Stimulated activated CD8-positive, alpha-beta memory T cell treated with anti-CD3 and anti-CD28 coated beads, Interleukin-4, amount 100 ng/mL, for 1 hour (primary cell): ENCODE measurements around the gene LST1.
A peak's percentile ranks its signal among the peaks of the same experiment; 100 is the strongest.
"Not testable (repeated sequence)": the region's sequence is repeated elsewhere in the genome, so short reads cannot be mapped to it uniquely, and the experiment has no call there.

Source experiments
- DNase-seq, 2 donors: peaks; one replicate each; pipeline ENCODE4 v3.0.0-alpha.2; 2020; ENCODE audit warnings: low read depth in 2 of 2, low spot score in 1 of 2

The LST1 gene

DNA sequence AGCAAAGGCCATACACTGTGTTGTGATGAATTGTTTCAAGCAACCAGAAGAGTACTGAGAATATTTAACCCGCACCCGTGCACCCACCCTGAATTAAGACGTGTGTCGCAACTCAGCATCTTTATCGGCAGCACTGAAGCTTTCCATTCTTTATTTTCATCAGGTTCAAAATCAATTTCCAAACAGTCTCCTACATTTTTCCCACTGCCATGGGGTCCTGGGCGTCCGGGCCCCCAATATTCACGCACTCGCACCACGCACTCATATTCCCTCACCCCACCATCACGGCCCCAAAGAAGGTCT lies 5.7 kb upstream of the LST1 start:
- no peak for DNase-seq

- peak; percentile 81 to 83 for DNase-seq
Measured at GRCh38 chr6:31580807-31581433, 5.2 kb upstream of the LST1 start.

- no peak for DNase-seq
Measured at GRCh38 chr6:31581434-31582229, 4.4 kb upstream of the LST1 start.

- peak in 1 of 2 donors; percentile 49 for DNase-seq
Measured at GRCh38 chr6:31582230-31582643, 3.8 kb upstream of the LST1 start, which contains the start of gene LTB. Gene LTB (minus strand): TSS chr6:31582424. CDS start chr6:31582417, 7 bp downstream.

DNA sequence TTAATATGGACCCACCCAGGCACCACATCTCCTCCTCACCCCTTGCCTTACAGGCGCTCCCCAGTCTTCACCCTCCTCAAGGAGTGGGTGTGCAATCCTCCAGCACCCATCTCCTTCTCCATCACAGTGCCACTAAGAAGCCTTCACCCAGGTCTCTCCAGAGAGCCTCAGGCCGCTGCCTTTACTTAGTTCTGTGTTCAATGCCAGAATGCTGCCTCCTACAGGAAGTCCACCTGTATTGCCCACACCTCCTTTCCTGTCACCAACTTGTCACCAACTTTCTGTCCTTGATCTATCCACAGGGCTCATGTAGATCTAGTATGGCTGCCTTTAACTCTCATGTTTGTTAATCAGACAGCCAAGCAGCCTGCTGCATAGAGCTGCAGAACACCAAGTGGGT lies 586 bp upstream of the LST1 start:
- no peak for DNase-seq

DNA sequence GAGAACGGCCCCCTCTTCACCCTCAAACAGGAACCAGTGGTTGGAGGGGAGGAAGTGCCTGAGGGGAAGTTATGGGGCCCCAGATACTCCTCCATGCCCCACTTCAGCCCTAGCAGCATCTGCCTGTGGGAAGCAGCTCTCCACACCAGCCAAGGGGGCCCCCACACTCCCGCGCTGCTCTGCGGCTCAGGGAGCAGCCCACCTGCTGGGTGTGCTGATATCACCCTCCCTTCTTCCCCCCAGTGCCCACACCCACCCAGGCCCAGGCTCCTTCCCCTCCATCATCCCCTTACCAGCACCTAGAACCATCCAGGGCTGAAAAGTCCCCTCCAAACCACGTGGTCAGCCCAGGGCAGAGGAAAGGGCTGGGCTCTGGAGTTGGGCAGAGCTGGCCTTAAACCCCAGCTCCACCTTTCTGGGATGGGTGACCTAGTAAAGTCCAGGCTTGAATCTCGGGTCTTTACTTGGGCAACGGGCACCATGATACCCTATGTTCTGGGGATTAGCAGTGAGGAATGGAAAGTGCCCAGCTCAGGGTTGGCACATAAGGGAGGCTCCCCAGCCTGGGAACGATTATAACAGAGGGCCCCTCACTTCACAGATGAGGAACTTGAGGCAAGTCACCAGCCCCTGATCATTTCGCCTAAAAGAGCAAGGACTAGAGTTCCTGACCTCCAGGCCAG lies 663 bp downstream of the LST1 start:
- DNase-seq = no peak

DNA sequence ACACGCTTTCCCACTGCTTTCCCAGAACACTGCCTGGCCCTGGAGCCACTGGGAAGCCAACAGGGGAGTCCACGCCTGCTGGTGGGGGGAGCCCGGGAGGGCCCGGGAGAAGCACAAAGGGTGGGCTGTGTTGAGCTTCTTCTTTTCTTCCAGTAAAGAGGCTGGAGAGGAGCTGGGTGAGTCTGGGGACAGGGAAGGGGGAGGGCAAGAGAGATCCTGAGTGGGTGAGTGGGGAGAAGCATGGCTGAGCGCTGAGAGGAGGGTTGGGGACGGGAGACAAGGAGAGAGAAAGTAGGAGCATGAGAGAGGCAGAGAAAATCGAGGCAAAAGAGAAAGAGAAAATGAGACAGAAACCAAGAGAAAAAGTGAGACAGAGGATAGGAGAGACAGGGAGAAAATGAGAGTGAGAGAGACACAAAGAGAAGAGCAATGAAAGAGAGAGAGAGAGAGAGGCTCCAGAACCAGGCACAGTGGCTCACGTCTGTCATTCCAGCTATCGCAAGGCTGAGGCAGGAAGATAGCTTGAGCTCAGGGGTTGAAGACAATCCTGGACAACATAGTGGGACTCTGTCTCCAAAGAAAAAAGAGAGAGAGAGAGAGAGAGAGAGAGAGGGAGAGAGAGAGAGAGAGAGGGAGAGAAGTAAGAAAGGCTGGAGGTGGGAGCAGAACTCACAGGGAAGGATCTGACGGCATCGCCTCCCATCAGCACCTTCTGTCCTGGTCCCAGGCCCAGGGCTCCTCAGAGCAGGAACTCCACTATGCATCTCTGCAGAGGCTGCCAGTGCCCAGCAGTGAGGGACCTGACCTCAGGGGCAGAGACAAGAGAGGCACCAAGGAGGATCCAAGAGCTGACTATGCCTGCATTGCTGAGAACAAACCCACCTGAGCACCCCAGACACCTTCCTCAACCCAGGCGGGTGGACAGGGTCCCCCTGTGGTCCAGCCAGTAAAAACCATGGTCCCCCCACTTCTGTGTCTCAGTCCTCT lies 2.0 kb downstream of the LST1 start:
- no peak for DNase-seq

DNA sequence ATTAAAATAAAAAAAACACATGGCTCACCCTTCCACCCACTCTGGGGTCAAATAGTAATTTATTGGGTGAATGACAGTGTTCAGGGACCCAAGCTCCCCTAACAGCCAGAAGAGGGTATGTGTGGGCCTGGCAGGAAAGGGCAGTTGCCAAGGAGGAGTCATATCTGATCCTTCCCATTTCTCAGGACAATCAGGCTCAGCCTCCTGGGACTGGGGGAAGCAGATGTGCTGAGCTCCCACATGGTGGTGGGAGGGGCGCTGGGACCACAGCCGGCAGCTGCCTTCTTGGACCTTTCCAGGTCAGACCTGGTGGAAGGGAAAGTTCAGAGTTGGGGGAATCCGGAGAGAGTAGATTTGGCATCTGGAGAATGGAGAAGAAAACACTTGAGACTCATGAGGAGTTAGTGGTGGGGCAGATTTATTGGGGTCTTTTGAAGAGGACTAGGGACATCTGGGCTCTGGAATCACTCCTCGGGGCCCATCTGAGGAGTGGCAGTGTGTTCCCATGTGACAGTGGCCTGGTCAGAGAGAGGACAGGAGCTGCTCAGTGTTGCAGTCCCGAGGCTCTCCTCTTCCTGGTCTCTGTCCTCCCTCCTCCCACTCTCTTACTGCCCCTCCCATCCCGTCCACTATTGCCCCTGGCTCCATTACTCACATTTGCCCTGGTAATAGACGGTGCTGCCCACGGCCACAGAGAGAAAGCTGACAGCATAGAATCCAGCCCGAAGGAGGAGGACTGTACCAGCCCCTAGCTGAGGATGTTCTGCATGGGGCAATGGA lies 3.0 kb downstream of the LST1 start:
- no peak for DNase-seq

DNA sequence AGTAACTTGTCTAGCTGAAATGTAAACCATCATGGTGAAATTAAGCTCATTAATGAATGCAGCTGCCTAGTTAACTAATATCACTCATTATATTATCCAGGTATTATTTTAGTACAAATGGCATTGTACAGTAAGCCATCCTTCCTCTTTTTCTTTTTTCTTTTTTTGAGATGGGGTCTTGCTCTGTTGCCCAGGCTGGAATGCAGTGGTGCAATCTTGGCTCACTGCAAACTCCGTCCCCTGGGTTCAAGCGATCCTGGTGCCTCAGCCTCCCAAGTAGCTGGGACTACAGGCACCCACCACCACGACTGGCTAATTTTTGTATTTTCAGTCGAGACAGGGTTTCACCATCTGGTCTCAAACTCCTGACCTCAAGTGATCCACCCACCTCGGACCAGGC lies 4.6 kb downstream of the LST1 start:
- not testable (repeated sequence) for DNase-seq

DNA sequence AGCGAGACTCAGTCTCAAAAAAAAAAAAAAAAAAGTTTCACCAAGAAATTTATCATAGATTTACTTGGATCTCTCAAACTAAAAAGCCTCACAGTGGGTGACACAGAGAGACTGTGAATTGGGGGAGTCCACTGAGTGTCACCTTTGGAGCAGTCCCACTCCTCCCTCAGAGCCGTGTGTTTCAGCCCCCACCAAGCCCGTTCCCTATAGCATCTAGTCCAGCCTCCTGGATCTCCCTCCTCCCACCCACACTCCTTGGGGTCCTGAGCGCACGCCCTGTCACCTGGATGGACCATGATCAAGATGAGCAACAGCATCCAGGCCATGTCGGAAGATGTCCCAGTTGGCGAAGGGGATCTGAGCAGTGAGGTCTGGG lies 6.3 kb downstream of the LST1 start:
- DNase-seq = no peak

DNA sequence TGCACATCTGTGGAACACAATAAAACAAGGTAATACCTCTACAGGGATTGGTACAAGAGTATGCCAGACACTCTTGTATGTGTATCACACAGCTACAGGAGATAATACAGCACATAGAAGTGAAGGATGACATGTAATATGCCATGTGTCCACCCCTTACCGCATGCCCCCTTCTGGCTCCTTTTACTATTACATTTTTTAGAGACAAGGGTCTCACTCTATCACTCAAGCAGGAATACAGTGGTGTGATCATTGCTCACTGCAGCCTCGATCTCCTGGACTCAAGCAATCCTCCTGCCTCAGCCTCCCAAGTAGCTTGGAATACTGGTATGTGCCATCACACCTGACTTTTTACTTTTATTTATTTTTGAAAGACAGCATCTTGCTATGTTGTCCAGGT lies 10.9 kb downstream of the LST1 start:
- no peak for DNase-seq

DNA sequence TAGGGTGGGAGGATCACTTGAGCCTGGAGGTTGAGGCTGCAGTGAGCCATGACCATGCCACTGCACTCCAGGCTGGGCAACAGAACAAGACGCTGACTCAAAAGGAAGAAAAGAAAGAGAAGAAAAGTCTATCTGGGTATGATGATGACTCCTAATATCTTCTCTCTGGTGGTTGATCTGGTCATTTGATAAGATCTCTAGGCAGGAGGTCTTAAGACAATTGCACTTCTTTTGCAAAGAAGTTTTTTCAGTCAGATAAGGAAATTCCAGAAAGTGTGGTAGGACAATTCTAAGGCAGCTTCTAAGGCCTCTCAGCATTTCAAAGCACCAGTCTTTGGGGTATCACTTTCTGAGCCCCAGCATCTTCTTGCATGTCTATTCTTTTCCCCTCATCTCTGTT lies 21.2 kb downstream of the LST1 start:
- no peak for DNase-seq

GRCh38 chr6:31609519-31610406 lies 23.7 kb downstream of the LST1 start:
- DNase-seq = no peak

DNA sequence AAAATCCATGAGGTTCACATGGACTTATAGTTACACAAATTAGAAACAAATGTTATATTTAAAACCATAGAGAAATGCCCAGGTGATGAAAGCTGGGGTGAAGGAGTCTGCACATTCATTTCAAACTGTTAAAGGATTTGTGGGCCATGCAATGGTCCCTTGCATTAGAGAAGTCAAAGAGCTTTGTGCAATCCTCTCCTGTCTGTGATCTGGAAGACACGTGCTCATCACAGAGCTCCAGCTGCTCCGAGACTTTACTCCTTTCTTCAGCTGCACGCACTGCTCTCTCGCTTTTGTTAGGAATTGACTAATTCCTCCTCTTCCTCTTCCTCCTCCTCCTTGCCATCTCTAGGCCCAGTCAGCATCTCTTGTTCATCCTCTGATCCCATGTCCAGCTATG lies 24.9 kb downstream of the LST1 start:
- no peak for DNase-seq

DNA sequence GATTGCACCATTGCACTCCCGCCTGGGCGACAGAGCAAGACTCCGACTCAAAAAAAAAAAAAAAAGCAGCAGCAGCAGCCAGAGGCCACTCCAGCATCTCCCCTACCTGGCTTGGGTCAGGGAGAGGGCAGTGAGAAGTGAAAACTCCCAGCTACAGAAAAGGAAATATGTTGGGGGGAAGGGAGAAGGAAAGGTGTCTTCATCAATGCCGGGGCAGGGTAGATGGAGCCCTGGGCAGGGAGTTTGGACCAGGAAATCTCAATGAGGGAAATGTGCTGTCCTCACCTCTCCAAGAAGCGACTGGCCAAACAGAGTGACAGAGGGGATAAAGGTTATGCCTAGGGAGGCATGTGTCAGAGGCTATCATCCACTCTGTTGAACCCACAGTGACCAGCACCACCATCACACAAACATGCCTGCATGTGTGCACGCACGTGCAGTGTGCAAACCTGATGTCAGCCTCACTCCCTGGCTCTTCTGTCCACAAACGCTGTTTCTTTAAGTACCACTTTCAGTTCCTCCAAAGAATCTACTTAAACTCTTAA lies 28.1 kb downstream of the LST1 start:
- DNase-seq = no peak

GRCh38 chr6:31614684-31615578 lies 28.9 kb downstream of the LST1 start, which contains the start of gene AIF1:
Gene AIF1 (plus strand): TSS chr6:31615234. CDS start chr6:31615330, 96 bp downstream.
- no peak for DNase-seq

DNA sequence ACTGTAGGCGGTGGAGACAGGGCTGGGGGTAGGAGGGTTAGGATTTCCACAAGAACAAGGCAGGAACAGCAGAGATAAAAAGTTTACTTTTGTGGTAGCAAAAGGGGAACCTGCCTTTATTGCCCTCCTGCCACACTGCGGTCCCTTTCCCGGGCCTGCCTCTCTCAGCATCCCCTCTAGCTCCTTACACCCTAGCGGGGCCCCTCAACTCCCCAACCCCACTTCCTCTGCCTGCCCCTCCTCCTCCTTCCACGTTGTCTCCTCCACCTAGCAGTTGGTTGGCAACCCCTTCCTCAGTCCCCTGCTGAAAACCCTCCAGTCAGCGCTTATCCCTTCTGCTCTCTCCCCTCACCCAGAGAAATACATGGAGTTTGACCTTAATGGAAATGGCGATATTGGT lies 29.7 kb downstream of the LST1 start:
- no peak for DNase-seq

- no peak for DNase-seq
Measured at GRCh38 chr6:31617010-31617409, 30.9 kb downstream of the LST1 start.
